ENCODE results near the gene CMTM5.

GRCh38 chr14:23389396-23389795 lies 12.6 kb downstream of the CMTM5 start:
- no peak for TF ChIP-seq CTCF (conservative IDR thresholded peaks at IDR 0.05; ENCODE audit: low read length)
- no peak for TF ChIP-seq EZH2phosphoT487 (IDR thresholded peaks at IDR 0.05; ENCODE audit: borderline replicate concordance, low read depth, low read length)

Measured in OCI-LY7 (cell line).